Measurements from ENCODE around the gene ADD1.

The ADD1 gene

GRCh38 chr4:2843263-2843940 is at the start of gene ADD1:
Gene ADD1, plus strand, starts transcription at chr4:2843844. Its CDS starts 32,072 bp downstream, at chr4:2875916.
- H3K4me3 ChIP-seq (ENCODE audit: control insufficient read depth, low read depth, low read length) = peak within 1 kb of the TSS; percentile 85
- TF ChIP-seq, protein P1, sequence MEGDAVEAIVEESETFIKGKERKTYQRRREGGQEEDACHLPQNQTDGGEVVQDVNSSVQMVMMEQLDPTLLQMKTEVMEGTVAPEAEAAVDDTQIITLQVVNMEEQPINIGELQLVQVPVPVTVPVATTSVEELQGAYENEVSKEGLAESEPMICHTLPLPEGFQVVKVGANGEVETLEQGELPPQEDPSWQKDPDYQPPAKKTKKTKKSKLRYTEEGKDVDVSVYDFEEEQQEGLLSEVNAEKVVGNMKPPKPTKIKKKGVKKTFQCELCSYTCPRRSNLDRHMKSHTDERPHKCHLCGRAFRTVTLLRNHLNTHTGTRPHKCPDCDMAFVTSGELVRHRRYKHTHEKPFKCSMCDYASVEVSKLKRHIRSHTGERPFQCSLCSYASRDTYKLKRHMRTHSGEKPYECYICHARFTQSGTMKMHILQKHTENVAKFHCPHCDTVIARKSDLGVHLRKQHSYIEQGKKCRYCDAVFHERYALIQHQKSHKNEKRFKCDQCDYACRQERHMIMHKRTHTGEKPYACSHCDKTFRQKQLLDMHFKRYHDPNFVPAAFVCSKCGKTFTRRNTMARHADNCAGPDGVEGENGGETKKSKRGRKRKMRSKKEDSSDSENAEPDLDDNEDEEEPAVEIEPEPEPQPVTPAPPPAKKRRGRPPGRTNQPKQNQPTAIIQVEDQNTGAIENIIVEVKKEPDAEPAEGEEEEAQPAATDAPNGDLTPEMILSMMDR (conservative IDR thresholded peaks at IDR 0.05; ENCODE audit: control insufficient read depth, insufficient read depth, low read depth, low read length) = no peak
- peak; percentile 87 for DNase-seq (ENCODE audit: low read depth)

GRCh38 chr4:2794486-2795299 is 49.0 kb upstream of the ADD1 start:
- TF ChIP-seq, protein P1 (conservative IDR thresholded peaks at IDR 0.05; ENCODE audit: control insufficient read depth, insufficient read depth, low read depth, low read length) = no peak
- no peak overlapping the region for H3K4me3 ChIP-seq (ENCODE audit: control insufficient read depth, low read depth, low read length)
- peak; percentile 73 for DNase-seq (ENCODE audit: low read depth)

GRCh38 chr4:2795300-2795892 is 48.2 kb upstream of the ADD1 start:
- TF ChIP-seq, protein P1 (conservative IDR thresholded peaks at IDR 0.05; ENCODE audit: control insufficient read depth, insufficient read depth, low read depth, low read length) = no peak
- DNase-seq (ENCODE audit: low read depth) = no peak
- no peak overlapping the region for H3K4me3 ChIP-seq (ENCODE audit: control insufficient read depth, low read depth, low read length)

- H3K4me3 ChIP-seq (ENCODE audit: control insufficient read depth, low read depth, low read length) = no peak overlapping the region
- no peak for DNase-seq (ENCODE audit: low read depth)
- TF ChIP-seq, protein P1 (conservative IDR thresholded peaks at IDR 0.05; ENCODE audit: control insufficient read depth, insufficient read depth, low read depth, low read length) = no peak
Measured at GRCh38 chr4:2795893-2796848, 47.5 kb upstream of the ADD1 start.

DNA sequence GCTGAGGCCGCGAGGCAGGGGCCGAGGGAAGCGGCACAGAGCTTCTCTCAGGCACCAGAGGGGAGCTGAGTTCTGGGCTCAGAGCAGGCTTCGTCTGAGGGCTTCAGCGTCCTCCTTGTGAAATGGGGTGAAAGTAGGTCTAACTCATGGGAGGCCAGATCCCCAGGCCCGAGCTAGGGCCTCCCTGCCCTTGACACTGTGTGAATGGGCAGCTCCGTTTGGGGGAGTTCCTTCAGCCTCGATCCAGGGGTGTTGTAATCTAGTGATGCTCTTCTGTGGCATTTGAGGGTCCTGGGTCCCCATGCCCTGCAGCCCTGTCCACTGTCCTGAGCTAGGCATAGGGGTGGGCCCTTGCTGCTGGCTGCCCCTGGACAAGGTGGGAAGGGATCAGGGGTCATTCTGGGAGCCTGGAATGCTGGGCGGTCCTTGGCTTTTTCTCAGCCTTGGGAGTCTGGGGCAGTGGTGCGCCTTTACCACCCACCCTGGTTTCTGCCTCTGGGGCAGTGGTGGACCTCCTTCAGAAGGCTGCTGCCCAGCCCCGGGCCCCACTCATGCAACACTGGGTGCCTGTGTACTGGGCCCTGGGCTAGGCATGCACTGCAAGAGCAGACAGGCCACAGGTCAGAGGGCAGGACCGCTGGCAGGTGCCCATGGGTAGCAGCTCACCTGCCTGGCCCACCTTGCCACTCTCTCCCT is 46.6 kb upstream of the ADD1 start:
- DNase-seq (ENCODE audit: low read depth) = no peak
- TF ChIP-seq, protein P1 (conservative IDR thresholded peaks at IDR 0.05; ENCODE audit: control insufficient read depth, insufficient read depth, low read depth, low read length) = no peak
- H3K4me3 ChIP-seq (ENCODE audit: control insufficient read depth, low read depth, low read length) = no peak overlapping the region

Data from fibroblast of mammary gland (primary cell).